HG03558 (cell line): ENCODE results near the gene SURF2.
"Not testable (repeated sequence)": the region's sequence is repeated elsewhere in the genome, so short reads cannot be mapped to it uniquely, and the experiment has no call there.

Experiments used
- ATAC-seq: cut with Tn5 transposase; IDR thresholded peaks from one replicate; pipeline ENCODE4 v1.9.1; 2021; ENCODE audit warnings: moderate number of reproducible peaks; ENCODE audit not compliant: unreplicated experiment; ENCODE audit errors: extremely low read depth

The SURF2 gene

DNA sequence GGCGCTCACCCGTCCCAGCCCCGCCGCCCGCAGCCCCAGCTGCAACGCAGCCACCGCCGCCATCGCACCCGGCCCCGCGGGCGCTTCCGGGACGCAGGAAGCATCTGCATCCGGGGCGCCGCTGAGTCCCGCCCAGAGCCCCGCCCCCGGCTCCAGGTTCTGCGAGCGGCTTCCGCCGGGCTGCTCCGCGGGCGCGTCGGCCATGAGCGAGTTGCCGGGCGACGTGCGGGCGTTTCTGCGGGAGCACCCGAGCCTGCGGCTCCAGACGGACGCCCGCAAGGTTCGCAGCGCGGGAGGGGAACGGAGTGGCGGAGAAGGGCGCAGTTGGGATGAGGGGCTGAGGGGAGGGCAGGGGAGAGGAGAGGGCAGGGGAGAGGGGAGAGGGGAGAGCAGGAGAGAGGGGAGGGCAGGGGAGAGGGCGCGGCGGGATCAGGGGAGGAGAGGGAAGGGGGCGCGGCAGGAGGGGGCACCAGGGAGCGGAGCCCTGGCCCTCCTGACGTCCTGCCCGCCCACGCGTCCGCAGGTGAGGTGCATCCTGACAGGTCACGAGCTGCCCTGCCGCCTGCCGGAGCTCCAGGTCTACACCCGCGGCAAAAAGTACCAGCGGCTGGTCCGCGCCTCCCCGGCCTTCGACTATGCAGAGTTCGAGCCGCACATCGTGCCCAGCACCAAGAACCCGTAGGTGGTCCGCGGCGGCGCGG is at the start of gene SURF2, which contains the start of gene SURF1:
TSS of gene SURF2 (plus strand) at position 160 of the 701 bp plus-strand sequence. CDS start at position 203, 43 bp downstream.
TSS of gene SURF1 (minus strand) at position 97 of the 701 bp plus-strand sequence. CDS start at position 63, 34 bp downstream.
- peak; percentile 37 for ATAC-seq

DNA sequence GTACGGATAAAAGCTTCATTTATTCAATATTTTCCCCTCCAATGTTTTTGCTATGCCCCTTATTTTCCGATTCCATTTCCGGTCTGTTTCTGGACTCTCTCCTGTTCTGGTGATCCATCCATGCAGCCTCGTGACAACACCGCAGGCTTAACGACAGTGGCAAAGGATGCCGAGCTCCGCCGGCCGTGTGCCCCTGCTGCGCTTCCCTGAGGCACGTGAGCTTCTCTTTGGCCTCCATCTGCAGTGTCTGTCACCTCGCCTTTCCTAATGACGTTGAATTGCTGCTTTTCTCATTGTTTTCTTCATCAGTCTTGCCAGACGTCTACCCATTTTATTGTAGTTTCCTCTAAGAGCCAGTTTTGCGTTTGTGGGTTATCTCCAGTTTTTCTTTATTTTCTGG is 49.0 kb upstream of the SURF2 start:
- ATAC-seq: no peak

DNA sequence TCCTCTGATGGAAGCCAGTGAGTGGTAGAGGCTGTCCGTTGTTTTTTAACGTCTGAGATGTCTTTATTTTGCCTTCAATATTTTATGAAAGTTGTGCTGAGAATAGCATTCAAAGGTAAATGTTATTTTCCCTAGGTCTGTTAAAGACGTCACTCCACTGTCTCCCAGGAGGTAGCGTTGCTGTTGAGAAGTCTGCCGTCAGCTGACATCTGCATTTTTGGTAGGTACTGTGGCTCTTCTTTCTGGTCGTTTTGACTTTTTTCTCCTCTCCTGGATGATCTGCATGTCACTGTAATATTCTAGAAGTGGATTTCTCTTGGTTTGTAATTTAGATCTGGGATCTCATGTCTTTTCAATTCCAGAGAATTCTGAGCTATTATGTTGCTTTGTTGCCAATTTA is 46.7 kb upstream of the SURF2 start:
- no peak for ATAC-seq

DNA sequence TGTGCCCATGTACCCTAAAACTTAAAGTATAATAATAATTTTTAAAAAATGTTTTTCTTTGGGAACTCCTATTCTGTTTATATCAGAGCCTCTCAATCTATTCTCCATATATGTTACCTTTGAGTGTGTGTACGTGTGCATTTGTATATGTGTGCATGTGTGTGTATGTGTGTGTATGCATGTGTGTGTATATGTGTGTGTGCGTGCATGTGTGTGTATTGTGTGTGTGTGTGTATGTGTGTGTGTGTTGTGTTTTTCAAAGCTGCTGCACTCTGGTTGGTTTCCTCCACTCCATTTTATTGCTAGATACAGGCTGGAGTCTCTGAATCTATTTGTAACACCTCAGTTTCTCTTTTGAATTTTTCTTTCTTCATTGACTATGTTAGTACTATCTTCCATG is 40.4 kb upstream of the SURF2 start:
- ATAC-seq: no peak

GRCh38 chr9:133317551-133317950 is 38.8 kb upstream of the SURF2 start:
- ATAC-seq: not testable (repeated sequence)

- no peak for ATAC-seq
Observed at GRCh38 chr9:133320421-133320881, 35.9 kb upstream of the SURF2 start.

- ATAC-seq: no peak
Observed at GRCh38 chr9:133321411-133321935, 34.9 kb upstream of the SURF2 start.

DNA sequence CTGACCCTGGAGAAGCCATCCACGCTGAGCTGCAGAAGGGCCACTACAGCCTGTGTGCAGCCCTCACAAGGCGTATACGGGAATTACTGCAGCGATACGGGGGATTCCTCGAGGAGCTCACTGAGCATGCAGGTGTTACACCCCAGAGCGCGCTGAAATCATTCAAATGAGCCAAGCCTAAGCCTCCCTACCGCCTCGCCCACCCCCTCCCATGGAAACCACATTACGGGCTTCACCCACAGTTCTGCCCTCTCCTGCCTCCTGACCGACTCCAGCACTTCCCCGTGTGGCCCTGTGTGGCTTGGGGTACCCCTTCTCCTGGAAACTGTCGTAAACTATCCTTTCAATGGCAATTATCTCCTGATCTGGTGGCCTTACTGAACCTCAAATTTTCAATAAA is 33.6 kb upstream of the SURF2 start:
- no peak for ATAC-seq

- ATAC-seq: no peak
Observed at GRCh38 chr9:133323211-133323610, 33.1 kb upstream of the SURF2 start.

DNA sequence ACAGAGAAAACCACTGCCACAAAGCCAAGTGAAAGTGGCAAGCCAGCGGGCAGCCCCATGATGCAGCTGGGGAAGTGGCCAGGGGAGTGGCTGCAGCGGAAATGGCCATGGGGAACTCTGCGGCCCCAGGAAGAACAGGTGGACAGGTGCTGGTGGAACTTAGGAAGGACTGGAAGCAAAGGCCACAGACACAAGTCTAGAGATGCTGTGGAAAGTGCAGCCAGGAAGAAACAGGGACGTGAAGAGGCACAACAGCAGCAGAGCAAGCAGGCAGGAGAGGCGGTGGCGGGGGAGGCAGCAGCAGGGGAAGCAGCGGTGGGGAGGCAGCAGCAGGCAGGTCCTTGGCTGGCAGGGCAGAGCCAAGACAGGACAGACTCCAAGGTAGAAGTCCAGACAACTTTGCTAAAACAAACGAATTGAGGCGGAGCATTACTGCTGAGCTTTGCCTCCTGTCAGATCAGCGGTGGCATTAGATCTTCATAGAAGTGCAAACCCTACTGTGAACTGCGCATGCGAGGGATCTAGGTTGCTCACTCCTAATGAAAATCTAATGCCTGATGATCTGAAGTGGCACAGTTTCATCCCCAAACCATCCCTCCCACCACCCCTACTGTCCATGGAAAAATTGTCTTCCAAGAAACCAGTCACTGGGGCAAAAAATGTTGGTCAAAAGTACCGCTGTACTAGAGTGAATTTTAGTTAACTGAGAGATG is 32.2 kb upstream of the SURF2 start:
- no peak for ATAC-seq

DNA sequence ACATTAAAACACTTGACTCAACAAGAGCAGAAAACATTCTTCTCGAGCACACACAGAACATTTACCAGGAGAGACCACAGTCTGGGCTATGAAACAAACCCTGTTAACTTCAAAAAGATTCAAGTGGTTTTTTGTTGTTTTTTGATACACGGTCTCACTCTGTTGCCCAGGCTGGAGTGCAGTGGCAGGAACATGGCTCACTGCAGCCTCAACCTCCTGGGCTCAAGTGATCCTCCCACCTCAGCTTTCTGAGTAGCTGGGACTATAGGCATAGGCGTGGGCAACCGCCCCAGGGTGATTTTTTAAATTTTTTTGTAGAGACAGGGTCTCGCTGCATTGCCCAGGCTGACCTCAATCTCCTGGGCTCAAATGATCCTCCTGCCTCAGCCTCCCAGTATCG is 29.3 kb upstream of the SURF2 start:
- not testable (repeated sequence) for ATAC-seq

DNA sequence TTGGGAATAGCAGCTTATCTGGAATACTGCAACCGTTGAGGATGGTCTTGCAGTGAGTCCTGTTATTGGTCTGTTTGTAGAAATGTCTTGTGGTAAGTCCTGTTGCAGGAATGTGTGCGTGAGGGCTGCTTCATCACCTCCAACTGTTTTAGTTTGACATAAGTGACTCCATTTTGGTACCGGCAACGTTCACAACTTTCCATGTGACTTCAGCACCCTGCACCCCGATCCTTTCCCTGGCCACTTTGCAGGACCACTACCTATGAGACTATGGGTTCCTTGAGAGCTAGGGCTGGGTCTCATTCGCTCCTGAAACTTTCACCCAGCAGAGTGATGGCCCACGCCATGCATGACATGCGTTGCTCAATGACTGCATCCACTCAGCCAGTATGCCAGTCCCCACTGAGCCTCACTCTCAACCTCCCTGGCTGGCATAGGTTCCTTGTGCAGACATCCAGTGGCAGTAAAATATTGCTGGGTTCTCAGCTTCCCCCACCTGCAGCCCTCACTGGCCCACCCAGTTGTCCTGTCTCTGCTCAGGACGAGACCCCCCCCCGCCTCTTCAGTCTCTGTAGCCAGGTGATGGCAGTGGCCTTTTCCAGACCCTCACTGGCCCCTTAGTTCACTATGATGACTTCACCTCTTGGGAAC is 28.4 kb upstream of the SURF2 start:
- ATAC-seq: no peak

GRCh38 chr9:133329306-133330156 is 26.8 kb upstream of the SURF2 start:
- not testable (repeated sequence) for ATAC-seq

DNA sequence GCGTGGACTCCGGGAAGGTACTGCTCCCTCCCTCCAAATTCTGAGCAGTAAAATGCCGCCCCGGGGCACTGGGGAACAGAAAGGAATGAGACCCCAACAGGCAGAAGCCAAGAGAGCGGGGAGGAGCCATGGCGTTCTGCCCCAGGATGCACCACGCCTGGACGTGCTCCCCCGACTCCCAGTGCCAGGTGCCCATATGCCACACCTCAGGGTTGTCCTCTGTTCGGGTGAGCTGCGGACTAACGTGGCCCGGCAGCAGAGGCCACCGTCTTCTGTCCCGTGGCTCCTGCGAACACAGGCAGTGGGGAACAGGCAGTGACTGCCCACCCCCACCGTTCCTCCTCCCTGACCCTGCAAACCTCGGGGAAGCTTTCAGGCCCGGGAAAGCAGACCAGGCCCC is 25.1 kb upstream of the SURF2 start:
- ATAC-seq: no peak

GRCh38 chr9:133331641-133332380 is 24.5 kb upstream of the SURF2 start:
- no peak for ATAC-seq

GRCh38 chr9:133332381-133332730 is 24.0 kb upstream of the SURF2 start:
- no peak for ATAC-seq

DNA sequence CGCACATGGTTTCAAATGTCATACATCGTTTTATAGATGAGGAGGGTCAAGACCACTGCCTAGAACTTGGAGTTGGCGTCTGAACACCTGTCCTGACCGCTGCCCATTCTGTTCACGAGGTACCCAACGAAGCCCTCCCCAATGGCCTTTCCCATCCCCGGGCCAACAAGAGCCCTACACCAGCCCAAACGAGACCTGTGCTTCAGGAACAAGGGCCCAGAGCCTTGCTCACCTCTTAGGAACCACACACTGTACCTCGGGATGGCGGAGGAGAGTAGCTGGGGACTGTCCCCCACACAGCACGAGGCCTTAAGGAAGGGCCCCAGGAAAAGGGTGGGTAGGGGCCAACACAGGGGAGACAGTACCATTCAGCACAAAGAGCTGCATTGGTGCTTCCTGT is 23.3 kb upstream of the SURF2 start:
- no peak for ATAC-seq

- no peak for ATAC-seq
Observed at GRCh38 chr9:133333566-133333965, 22.8 kb upstream of the SURF2 start.

DNA sequence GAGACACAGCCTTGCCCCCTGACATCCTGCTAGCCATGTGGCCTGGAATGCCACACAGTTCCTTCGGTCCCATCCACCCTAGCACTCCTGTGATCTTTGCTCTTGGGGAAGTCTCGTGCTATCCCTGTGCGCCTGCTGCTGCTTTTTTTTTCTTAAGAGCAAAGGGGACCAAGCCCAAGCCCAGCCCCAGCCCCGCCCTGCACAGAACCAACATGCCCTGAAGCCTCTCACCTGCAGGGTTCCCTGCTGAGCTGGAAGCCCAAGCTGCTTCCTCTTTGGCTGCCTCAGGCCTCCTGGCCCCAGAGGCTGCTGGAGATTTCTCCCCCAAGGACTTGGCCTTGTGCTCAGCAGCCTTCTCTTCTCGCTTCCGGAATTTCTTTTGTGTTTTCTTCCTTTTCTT is 22.2 kb upstream of the SURF2 start:
- ATAC-seq: no peak
